Urinary bladder (tissue), 4 donors: ENCODE results near the gene RBM47. TPM values are rescaled to one million over a fixed set of nuclear protein-coding genes. Genes with fewer than 3 reads are reported as not detected.
"Not testable (repeated sequence)": the region's sequence is repeated elsewhere in the genome, so short reads cannot be mapped to it uniquely, and the experiment has no call there.

Source experiments
- DNase-seq: peaks from one replicate; pipeline ENCODE4 v3.0.0-alpha.2; 2015; ENCODE audit errors: extremely low spot score
- H3K27ac ChIP-seq: one replicate; pipeline ENCODE4 v1.5.1; 2013; ENCODE audit warnings: low read depth, mild to moderate bottlenecking, moderate library complexity
- H3K36me3 ChIP-seq: one replicate; pipeline ENCODE4 v1.6.1; 2013; ENCODE audit warnings: mild to moderate bottlenecking, moderate library complexity; ENCODE audit not compliant: insufficient read depth
- H3K4me1 ChIP-seq: one replicate; pipeline ENCODE4 v1.6.1; 2013; ENCODE audit warnings: mild to moderate bottlenecking, moderate library complexity; ENCODE audit not compliant: insufficient read depth
- H3K4me3 ChIP-seq: one replicate; pipeline ENCODE4 v1.5.1; 2013; ENCODE audit warnings: low read depth, low read length
- WGBS: extraction: QIAGEN DNeasy Blood & Tissue Kit; methylation state at CpG from one replicate; pipeline ENCODE4 v1.1.7; 2013; 5-methylcytosine and 5-hydroxymethylcytosine counted together
- polyA plus RNA-seq: library from polyadenylated mRNA; stranded (reverse); fragments of 200-250 nt; gene quantifications from one replicate; pipeline ENCODE4 v1.2.3, GENCODE V29; 2013
- total RNA-seq: library from RNA; depleted of rRNA; stranded (reverse); fragments of >200 nt; gene quantifications from one replicate; pipeline ENCODE4 v1.2.3, GENCODE V29; 2014
- donor health status: healthy with polysubstance abuse.
- donor health status: healthy.

The RBM47 gene
- total and polyA plus RNA-seq, 2 donors: 7.6 to 18.6 TPM

DNA sequence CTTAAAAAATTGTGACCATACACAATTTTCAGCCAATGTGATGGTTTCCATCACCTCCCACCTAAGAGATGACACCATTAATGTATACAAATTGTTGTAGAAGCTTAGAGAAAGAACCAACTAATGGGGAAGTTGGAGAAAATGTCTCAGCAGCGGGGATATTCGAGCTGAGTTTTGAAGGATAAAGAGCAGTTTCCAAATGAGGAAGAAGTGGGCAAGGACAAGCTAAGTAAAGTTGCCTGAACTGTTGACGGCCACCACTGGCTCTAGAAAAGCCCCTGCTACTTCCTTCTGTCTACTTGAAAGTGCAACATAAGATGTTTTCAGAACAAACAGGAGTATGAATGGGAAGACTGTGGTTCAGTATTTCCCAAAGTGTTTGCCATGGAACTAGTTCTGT, 202.5 kb downstream of the RBM47 start:
- no peak for DNase-seq
- WGBS: 39% methylated on average over 3 of the region's 3 CpGs
- Histone ChIP-seq H3K4me3 (no peak overlapping the region), H3K36me3 (no peaks in the 10 kb centered on the region), H3K4me1 (no peaks in the 10 kb centered on the region), H3K27ac (no peak overlapping the region)

DNA sequence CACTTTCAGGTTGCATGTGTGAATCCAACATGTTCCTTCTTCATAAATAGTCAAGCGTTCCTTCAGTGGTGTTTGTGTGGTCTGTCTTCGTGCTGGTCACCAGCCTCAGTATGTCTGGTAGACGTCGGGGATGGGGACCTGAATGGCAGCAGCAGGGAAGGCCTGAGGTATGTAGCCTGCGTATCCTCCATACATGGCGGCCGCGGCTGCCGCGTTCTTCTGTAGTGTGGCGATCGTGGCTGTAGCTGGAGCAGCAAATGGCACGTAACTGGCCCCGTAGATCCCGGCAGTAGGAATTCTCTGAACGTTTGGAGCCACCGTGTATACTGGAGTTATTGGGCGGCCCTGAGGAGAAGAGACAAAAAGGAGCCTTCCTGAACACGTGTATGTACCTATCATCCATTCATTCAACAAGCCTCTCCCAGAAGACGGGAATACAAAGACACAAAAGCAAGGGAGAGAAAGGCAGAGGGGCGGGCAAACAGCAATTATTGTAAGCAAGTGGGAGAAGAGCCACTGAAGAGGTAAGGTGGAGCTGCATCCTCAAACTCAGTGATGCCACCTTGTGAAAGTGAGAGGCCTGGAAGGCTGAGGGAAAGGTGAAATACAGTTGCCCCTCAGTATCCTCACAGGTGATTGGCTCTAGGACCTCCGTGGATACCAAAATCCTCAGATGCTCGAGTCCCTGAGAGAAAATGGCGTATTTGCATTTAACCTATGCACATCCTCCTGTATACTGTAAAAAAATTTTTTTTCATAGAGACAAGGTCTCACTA, 203.7 kb downstream of the RBM47 start:
- H3K27ac ChIP-seq: no peak overlapping the region
- no peaks in the 10 kb centered on the region for H3K4me1 ChIP-seq
- WGBS: 93% methylated on average over 24 of the region's 24 CpGs
- no peak for DNase-seq
- H3K36me3 ChIP-seq: no peaks in the 10 kb centered on the region
- H3K4me3 ChIP-seq: no peak overlapping the region

DNA sequence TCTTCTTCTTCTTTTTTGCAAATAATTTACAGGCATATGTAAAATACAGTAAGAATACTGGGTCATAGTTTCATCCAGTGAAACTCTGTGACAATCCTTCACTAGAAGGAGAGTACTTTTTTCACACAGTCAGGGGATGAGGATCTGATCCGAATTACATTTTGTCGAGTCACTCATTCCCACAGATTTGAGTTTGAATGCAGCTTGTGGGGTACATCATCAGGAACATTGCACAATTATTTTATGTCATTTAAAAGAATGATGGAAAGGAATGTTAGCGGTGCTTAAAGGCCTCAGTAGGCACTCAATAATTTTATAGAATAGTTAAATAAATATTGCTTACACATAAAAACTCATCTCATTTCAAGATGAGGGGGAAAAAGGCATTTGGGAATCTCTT, 205.9 kb downstream of the RBM47 start:
- 81% methylated on average over 3 of the region's 3 CpGs for WGBS
- no peak for DNase-seq

DNA sequence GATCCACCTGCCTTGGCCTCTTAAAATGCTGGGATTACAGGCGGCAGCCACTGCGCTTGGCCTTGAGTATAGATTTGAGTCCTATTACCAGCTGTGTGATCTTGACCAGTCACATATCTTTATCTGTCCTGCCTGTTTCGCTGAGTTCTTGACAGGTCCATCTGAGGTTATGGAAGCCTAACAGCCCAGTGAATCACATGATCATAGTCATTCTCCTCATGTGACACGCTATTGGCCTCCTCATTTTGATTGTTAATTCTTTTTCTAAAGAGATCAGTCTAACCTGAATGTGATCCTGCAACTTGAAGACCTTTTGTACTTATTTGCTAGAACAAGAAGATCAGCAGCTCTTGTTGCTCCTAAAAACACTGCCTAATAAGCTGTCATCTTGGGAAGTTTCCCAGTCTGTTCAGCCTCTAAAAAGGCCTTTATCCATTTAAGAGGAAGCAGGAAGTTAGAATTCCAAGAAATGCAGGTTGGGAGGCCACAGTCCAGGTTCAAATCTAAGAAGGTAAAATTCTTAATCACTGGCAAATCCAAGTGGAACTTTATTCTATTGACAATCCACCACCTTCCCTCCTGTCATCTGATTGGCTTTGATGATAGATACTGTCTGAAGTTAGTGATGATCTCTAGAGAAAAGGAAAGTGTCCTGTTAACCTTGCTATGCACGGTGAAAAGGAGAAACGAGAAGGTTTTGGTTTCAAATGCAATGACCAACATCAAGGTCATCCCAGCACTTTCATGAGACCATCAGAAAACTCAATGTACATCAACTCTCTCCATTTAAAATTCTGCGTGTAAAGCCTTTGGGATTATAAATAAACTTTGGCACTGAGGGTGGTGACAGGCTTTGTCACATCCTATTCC, 207.6 kb downstream of the RBM47 start:
- no peaks in the 10 kb centered on the region for H3K4me1 ChIP-seq
- H3K27ac ChIP-seq: no peak overlapping the region
- H3K36me3 ChIP-seq: no peaks in the 10 kb centered on the region
- no peak for DNase-seq
- H3K4me3 ChIP-seq: no peak overlapping the region
- WGBS: 93% methylated on average over 7 of the region's 7 CpGs

More for the DNA sequence above, 205.9 kb downstream of the RBM47 start:
- Histone ChIP-seq H3K4me1 (no peaks in the 10 kb centered on the region), H3K27ac (no peak overlapping the region), H3K4me3 (no peak overlapping the region), H3K36me3 (no peaks in the 10 kb centered on the region)

DNA sequence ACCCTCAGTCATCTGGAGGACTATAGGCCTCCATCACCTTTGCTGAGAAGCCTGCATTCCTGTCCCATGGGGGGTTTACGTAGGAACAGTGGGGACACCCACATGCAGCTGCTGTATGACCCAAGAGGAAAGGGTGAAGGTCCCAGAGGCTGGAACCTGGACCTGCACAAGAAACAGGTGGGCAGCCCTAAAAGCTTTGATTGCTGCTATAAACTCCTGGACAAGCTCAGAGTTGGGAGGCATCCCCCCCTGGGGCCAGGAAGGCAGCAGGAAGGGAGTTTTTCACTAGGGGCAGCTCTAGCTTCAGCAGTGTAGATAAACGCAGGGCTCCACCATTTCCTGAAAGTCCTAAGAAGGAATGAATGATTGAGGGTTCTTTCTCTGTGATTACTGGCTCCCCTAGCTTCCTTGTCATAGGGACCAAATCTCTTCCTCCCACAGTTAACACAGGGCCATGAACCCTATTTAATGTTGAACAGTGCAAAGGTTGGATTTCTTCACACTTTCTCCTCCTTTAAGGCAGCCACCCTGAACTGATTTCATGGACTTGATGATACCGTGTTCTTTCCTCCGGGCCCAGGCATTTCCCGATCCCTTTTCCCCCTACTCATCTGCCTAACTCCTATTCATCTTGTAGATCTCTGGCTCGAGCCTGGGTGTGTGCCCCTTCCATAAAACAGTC, 210.3 kb downstream of the RBM47 start:
- no peak overlapping the region for H3K4me3 ChIP-seq
- no peak for DNase-seq
- no peak overlapping the region for H3K27ac ChIP-seq
- H3K36me3 ChIP-seq: no peaks in the 10 kb centered on the region
- 76% methylated on average over 6 of the region's 6 CpGs for WGBS
- H3K4me1 ChIP-seq: no peaks in the 10 kb centered on the region

DNA sequence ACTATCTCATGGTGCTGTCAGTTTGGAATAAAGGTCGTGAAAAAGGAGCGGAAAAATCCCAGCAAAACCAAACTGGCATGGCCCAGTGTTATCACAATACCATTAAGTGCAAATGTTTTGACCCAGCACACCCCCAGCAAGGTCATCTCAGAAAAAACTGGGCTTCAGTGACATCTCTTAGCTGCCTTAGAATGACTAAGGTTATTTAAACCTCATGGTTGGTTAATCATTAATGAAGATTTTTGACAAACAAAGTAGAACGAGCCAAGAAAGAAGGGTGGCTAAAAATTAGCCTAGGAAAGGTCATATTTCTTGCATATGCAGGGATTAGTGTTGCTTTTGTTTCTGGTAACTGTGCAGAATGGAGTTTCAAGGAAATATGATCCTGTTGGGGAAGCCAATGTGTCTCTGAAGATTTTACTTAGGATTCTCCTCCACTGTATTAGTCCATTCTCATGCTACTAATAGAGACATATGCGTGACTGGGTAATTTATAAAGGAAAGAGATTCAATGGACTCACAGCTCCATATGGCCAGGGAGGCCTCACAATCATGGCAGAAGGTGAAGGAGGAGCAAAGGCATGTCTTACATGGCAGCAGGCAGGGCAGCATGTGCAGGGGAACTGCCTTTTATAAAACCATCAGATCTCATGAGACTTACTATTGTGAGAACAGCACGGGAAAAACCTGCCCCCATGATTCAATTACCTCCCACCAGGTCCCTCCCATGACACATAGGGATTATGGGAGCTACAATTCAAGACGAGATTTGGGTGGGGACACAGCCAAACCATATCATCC, 211.0 kb downstream of the RBM47 start:
- Histone ChIP-seq H3K27ac (no peak overlapping the region), H3K4me1 (no peaks in the 10 kb centered on the region), H3K36me3 (no peaks in the 10 kb centered on the region), H3K4me3 (no peak overlapping the region)
- DNase-seq: no peak
- WGBS: 83% methylated on average over 6 of the region's 6 CpGs

DNA sequence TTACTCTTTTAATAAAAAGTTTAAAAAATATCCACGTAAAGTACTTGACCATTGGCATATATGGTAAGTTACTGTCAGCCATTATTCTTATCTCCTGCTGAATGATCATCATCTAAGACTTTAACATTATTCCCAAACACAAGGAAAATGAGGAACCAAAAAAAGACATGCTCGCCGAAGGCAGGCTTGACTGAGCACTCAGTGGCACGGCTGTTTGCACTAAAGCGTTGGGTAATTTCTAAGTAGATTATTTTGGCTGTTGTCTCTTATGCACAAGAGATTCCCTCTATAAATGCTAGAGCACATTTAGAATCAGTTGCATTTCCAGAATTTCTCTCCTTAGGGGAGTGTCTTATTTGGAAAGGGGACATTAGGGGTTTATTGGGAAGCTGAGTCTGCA, 211.7 kb downstream of the RBM47 start:
- Histone ChIP-seq H3K27ac (no peak overlapping the region), H3K36me3 (no peaks in the 10 kb centered on the region), H3K4me1 (no peaks in the 10 kb centered on the region), H3K4me3 (no peak overlapping the region)
- 79% methylated on average over 5 of the region's 5 CpGs for WGBS
- no peak for DNase-seq

DNA sequence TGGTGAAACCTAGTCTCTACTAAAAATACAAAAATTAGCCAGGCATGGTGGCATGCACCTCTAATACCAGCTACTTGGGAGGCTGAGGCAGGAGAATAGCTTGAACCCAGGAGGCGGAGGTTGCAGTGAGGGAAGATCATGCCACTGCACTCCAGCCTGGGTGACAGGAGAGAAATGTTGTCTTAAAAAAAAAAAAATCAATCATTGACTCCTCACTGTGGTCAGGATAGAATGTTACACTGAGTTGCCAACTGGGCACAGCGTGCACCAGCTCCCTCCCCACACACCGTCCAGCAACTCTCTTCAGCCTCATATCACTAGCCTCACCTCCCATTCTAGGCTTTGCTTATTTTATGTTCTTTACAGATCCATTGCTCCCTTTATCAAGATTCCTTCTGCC, 215.0 kb downstream of the RBM47 start:
- WGBS: 93% methylated on average over 3 of the region's 3 CpGs
- Histone ChIP-seq H3K36me3 (no peaks in the 10 kb centered on the region), H3K4me1 (no peaks in the 10 kb centered on the region), H3K4me3 (no peak overlapping the region), H3K27ac (no peak overlapping the region)
- DNase-seq: no peak

DNA sequence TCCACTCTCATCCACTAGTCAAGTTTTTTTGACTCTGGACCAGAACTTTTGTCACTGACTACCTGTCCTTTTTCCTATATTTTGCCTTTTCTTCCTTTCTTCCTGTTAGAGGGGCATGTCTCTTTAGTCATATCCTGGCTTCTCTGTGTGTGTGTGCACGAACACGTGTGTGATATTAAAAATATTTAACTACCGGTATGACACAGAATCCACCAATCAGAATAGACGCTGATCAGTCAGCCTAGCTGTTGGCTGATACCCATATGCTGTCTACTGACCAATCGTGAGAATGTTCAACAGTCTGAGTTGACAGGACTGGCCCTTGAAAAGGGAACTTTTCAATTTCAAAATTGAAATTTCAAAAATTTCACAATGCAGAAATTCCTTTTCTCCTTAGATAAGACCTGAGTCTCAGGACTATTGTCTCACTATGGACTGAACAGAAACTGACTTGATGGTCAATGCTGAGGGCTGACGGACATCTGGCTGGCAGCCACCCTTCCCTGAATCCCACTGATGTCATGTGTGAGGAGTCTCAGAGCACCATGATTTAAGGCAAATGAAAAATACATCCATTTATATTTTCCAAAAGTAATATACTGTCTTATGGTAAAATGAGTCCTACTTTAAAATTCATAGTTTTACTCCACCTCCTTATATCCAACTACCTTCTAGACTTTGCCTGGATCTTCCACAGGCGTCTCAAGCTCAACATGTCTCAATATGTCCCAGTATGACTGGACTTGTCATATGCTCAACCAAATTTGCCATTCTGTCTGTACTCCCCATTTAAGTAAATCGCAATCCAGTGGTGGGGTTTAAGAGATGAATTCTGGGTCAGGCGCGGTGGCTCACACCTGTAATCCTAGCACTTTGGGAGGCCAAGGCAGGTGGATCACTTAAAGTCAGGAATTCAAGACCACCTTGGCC, 216.5 kb downstream of the RBM47 start:
- Histone ChIP-seq H3K4me1 (no peaks in the 10 kb centered on the region), H3K4me3 (no peak overlapping the region), H3K36me3 (no peaks in the 10 kb centered on the region), H3K27ac (no peak overlapping the region)
- no peak for DNase-seq
- WGBS: 79% methylated on average over 10 of the region's 10 CpGs

DNA sequence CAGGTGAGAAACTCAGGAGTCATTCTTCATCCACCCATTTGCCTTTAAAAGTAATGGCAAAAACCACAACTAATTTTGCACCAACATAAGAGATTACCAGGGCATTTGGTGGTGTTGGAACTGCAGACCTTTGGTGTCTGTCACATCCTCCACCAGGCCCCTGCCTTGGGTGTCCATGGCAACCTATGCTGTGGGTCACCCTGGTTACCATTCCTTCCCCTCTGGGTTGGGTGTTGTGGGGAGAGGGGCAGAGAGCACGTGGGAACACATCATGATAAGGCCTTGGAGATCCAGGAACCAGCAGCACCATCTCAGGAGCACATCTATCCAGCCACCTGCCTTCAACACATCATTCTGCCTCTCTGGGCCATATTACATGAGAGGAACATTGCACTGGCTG, 217.3 kb downstream of the RBM47 start:
- WGBS: 57% methylated on average over 1 of the region's 1 CpG
- Histone ChIP-seq H3K4me1 (no peaks in the 10 kb centered on the region), H3K27ac (no peak overlapping the region)

DNA sequence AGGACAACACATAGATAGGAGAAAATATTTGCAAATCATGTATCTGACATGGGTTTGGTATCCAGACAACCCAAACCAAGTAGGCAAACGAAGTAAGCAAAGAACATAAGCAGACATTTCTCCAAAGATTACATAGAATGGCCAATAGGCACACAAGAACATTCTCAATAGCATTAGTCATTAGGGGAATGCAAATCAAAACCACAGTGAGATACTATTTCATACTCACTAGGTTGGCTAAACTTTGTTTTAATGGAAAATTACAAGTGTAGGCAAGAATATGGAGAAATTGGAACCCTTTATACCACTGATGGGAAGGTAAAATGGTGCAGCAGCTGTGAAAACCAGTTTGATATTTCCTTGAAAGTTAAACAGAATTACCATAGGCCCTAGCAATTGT, 219.8 kb downstream of the RBM47 start:
- WGBS: 68% methylated on average over 1 of the region's 1 CpG
- Histone ChIP-seq H3K36me3 (no peaks in the 10 kb centered on the region), H3K27ac (no peak overlapping the region)

More for the DNA sequence above, 217.3 kb downstream of the RBM47 start:
- Histone ChIP-seq H3K36me3 (no peaks in the 10 kb centered on the region), H3K4me3 (no peak overlapping the region)
- no peak for DNase-seq

DNA sequence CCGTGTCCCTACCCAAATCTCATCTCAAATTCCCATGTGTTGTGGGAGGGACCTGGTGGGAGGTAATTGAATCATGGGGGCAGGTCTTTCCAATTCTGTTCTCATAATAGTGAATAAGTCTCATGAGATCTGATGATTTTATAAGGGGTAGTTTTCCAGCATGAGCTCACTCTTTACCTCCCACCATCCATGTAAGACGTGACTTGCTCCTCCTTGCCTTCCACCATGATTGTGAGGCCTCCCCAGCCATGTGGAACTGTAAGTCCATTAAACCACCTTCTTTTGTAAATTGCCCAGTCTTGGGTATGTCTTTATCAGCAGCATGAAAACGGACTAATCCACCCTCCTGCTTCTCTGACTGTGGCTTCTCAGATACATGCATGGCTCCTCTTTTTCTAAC, 222.2 kb downstream of the RBM47 start:
- not testable (repeated sequence) for H3K4me1 ChIP-seq, H3K4me3 ChIP-seq, DNase-seq, H3K36me3 ChIP-seq, H3K27ac ChIP-seq
- 78% methylated on average over 3 of the region's 3 CpGs for WGBS

More for the DNA sequence above, 219.8 kb downstream of the RBM47 start:
- no peak overlapping the region for H3K4me3 ChIP-seq
- no peaks in the 10 kb centered on the region for H3K4me1 ChIP-seq
- DNase-seq: no peak
